ENCODE measurements around the gene C15orf39.

The C15orf39 gene

GRCh38 chr15:75174102-75174501 is 27.6 kb upstream of the C15orf39 start:
- DNase-seq: no peak

- DNase-seq: no peak
These were observed 27.0 kb upstream of the C15orf39 start for GRCh38 chr15:75174729-75175128.

GRCh38 chr15:75176396-75176761 is 25.3 kb upstream of the C15orf39 start:
- DNase-seq: no peak

GRCh38 chr15:75177360-75178071 is 24.2 kb upstream of the C15orf39 start:
- peak; percentile 74 for DNase-seq

- DNase-seq: peak; percentile 79
These were observed 23.3 kb upstream of the C15orf39 start for GRCh38 chr15:75178171-75178937.

GRCh38 chr15:75178938-75179745 is 22.5 kb upstream of the C15orf39 start:
- no peak for DNase-seq

- DNase-seq: no peak
These were observed 21.9 kb upstream of the C15orf39 start for GRCh38 chr15:75179746-75180140.

- peak; percentile 44 for DNase-seq
These were observed 19.9 kb upstream of the C15orf39 start for GRCh38 chr15:75181780-75182179.

GRCh38 chr15:75182187-75183131 is 19.2 kb upstream of the C15orf39 start:
- peak; percentile 42 for DNase-seq

- DNase-seq: peak; percentile 12
These were observed 16.2 kb upstream of the C15orf39 start for GRCh38 chr15:75185271-75186029.

- no peak for DNase-seq
These were observed 15.6 kb upstream of the C15orf39 start for GRCh38 chr15:75186044-75186443.

- no peak for DNase-seq
These were observed 13.2 kb upstream of the C15orf39 start for GRCh38 chr15:75188499-75188898.

GRCh38 chr15:75191235-75191634 is 10.4 kb upstream of the C15orf39 start:
- no peak for DNase-seq

- peak; percentile 77 for DNase-seq
These were observed 9.4 kb upstream of the C15orf39 start for GRCh38 chr15:75192307-75192706.

GRCh38 chr15:75193272-75193671 is 8.4 kb upstream of the C15orf39 start:
- peak; percentile 56 for DNase-seq

- peak; percentile 68 for DNase-seq
These were observed 7.7 kb upstream of the C15orf39 start for GRCh38 chr15:75193976-75194375.

GRCh38 chr15:75194397-75194796 is 7.3 kb upstream of the C15orf39 start:
- DNase-seq: peak; percentile 7

GRCh38 chr15:75195122-75195765 is 6.4 kb upstream of the C15orf39 start:
- peak; percentile 96 for DNase-seq

- DNase-seq: peak; percentile 96
These were observed 5.9 kb upstream of the C15orf39 start for GRCh38 chr15:75195766-75196241.

GRCh38 chr15:75197062-75197630 is 4.5 kb upstream of the C15orf39 start:
- DNase-seq: peak; percentile 23

Measured in NCI-H69 (cell line).